ENCODE results near the gene RGMB. TPM values are rescaled to one million over a fixed set of nuclear protein-coding genes. Genes with fewer than 3 reads are reported as not detected.

Gene RGMB
- total RNA-seq, 2 donors from 2014 or later = 60.2 to 71.6 TPM

- Mint-ChIP-seq H3K36me3 (ENCODE audit: low read depth) (no peaks in the 10 kb centered on the region), H3K4me1 (peaks cover 11% of the 10 kb centered on the region), H3K27me3 (ENCODE audit: insufficient read depth) (no peaks in the 10 kb centered on the region), H3K9me3 (peaks cover 3% of the 10 kb centered on the region), H3K4me3 (no peak overlapping the region), H3K27ac (no peak overlapping the region)
- no peaks in the 10 kb centered on the region for H3K36me3 ChIP-seq (ENCODE audit: control insufficient read depth, insufficient read depth, low read length)
- DNase-seq = no peak
- H3K27me3 ChIP-seq (ENCODE audit: control insufficient read depth, insufficient read depth, low read length, poor library complexity, severe bottlenecking) = no peaks in the 10 kb centered on the region
- TF ChIP-seq CTCF (conservative IDR thresholded peaks at IDR 0.05) = no peak
- peaks cover 3% of the 10 kb centered on the region for H3K4me1 ChIP-seq (ENCODE audit: control insufficient read depth, insufficient read depth, low read length)
- H3K27ac ChIP-seq (ENCODE audit: low read depth, low read length) = no peak overlapping the region
- H3K9ac ChIP-seq (ENCODE audit: extremely low read depth, low read length, poor library complexity, severe bottlenecking) = no peak overlapping the region
- no peak overlapping the region for H3K4me3 ChIP-seq (ENCODE audit: low read length)
- WGBS, 2 experiments (ENCODE audit: insufficient coverage in 1 of 2, insufficient read length in 1 of 2) = 92 to 98% methylated on average over 1 to 3 of the region's 3 CpGs
- peaks cover 6% of the 10 kb centered on the region for H3K9me3 ChIP-seq (ENCODE audit: control insufficient read depth, low read length)
These were observed 40.3 kb downstream of the RGMB start for GRCh38 chr5:98813755-98814154.

- no peak for DNase-seq
- no peaks in the 10 kb centered on the region for H3K27me3 ChIP-seq (ENCODE audit: control insufficient read depth, insufficient read depth, low read length, poor library complexity, severe bottlenecking)
- no peak overlapping the region for H3K4me3 ChIP-seq (ENCODE audit: low read length)
- TF ChIP-seq CTCF (conservative IDR thresholded peaks at IDR 0.05) = no peak
- no peak overlapping the region for H3K9ac ChIP-seq (ENCODE audit: extremely low read depth, low read length, poor library complexity, severe bottlenecking)
- H3K27ac ChIP-seq (ENCODE audit: low read depth, low read length) = no peak overlapping the region
- Mint-ChIP-seq H3K4me3 (no peak overlapping the region), H3K9me3 (peaks cover 15% of the 10 kb centered on the region), H3K27me3 (ENCODE audit: insufficient read depth) (no peaks in the 10 kb centered on the region), H3K27ac (no peak overlapping the region), H3K4me1 (peaks cover 5% of the 10 kb centered on the region), H3K36me3 (ENCODE audit: low read depth) (peaks cover 6% of the 10 kb centered on the region)
- no peaks in the 10 kb centered on the region for H3K36me3 ChIP-seq (ENCODE audit: control insufficient read depth, insufficient read depth, low read length)
- 91 to 100% methylated on average over 4 to 6 of the region's 6 CpGs for WGBS, 2 experiments (ENCODE audit: insufficient coverage in 1 of 2, insufficient read length in 1 of 2)
- peaks cover 13% of the 10 kb centered on the region for H3K9me3 ChIP-seq (ENCODE audit: control insufficient read depth, low read length)
- peaks cover 3% of the 10 kb centered on the region for H3K4me1 ChIP-seq (ENCODE audit: control insufficient read depth, insufficient read depth, low read length)
These were observed 43.2 kb downstream of the RGMB start for GRCh38 chr5:98816582-98817222.

GRCh38 chr5:98825582-98826375 lies 52.3 kb downstream of the RGMB start:
- no peaks in the 10 kb centered on the region for H3K4me1 Mint-ChIP-seq
- peaks cover 15% of the 10 kb centered on the region for H3K9me3 Mint-ChIP-seq
- Histone ChIP-seq H3K9ac (ENCODE audit: extremely low read depth, low read length, poor library complexity, severe bottlenecking) (no peak overlapping the region), H3K4me3 (ENCODE audit: low read length) (no peak overlapping the region), H3K27me3 (ENCODE audit: control insufficient read depth, insufficient read depth, low read length, poor library complexity, severe bottlenecking) (no peaks in the 10 kb centered on the region), H3K36me3 (ENCODE audit: control insufficient read depth, insufficient read depth, low read length) (no peaks in the 10 kb centered on the region), H3K27ac (ENCODE audit: low read depth, low read length) (no peak overlapping the region), H3K9me3 (ENCODE audit: control insufficient read depth, low read length) (peaks cover 13% of the 10 kb centered on the region), H3K4me1 (ENCODE audit: control insufficient read depth, insufficient read depth, low read length) (no peaks in the 10 kb centered on the region)
- TF ChIP-seq CTCF (conservative IDR thresholded peaks at IDR 0.05) = no peak
- WGBS, 2 experiments (ENCODE audit: insufficient coverage in 1 of 2, insufficient read length in 1 of 2) = 97 to 100% methylated on average over 2 to 4 of the region's 4 CpGs
- H3K27ac Mint-ChIP-seq = no peak overlapping the region
- H3K36me3 Mint-ChIP-seq (ENCODE audit: low read depth) = peaks cover 6% of the 10 kb centered on the region
- H3K4me3 Mint-ChIP-seq = no peak overlapping the region
- no peak for DNase-seq
- no peaks in the 10 kb centered on the region for H3K27me3 Mint-ChIP-seq (ENCODE audit: insufficient read depth)
